Prostate gland (tissue), 2 donors: ENCODE results near the gene ZFP62. TPM values are rescaled to one million over a fixed set of nuclear protein-coding genes. Genes with fewer than 3 reads are reported as not detected.

ENCODE experiments used
- DNase-seq: peaks from one replicate; pipeline ENCODE4 v3.0.0-alpha.2; 2019; ENCODE audit warnings: low spot score
- H3K27ac ChIP-seq, 2 donors: fragments of 200-600 bp; sonication (generic); 2 replicates each; pipeline ENCODE4 v1.5.1; 2017 to 2019
- H3K27me3 ChIP-seq: fragments of 200-600 bp; sonication (generic); replicated peaks from 2 replicates; pipeline ENCODE4 v1.5.1; 2019; ENCODE audit not compliant: insufficient read depth
- H3K36me3 ChIP-seq, 2 donors: fragments of 200-600 bp; sonication (generic); 1 replicate in 1 of 2; 2 replicates in 1 of 2; pipeline versions ENCODE4 v1.5.1 to v1.8.1; 2017 to 2019
- H3K4me1 ChIP-seq: fragments of 200-600 bp; sonication (generic); replicated peaks from 2 replicates; pipeline ENCODE4 v1.5.1; 2019
- H3K4me3 ChIP-seq, 2 donors: fragments of 200-600 bp; sonication (generic); 2 replicates each; pipeline ENCODE4 v1.5.1; 2017 to 2019
- H3K9me3 ChIP-seq: fragments of 200-600 bp; sonication (generic); 2 replicates; pipeline ENCODE4 v1.5.1; 2017
- POLR2A ChIP-seq: fragments of 450-650 bp; IDR thresholded peaks from one replicate; pipeline ENCODE4 v1.6.1; 2016; ENCODE audit warnings: antibody characterized with exemption, mild to moderate bottlenecking
- POLR2AphosphoS5 ChIP-seq: sonication (generic); formaldehyde crosslinking; IDR thresholded peaks from one replicate; pipeline ENCODE4 v1.6.1; 2017; ENCODE audit warnings: antibody characterized with exemption
- WGBS: methylation state at CpG from one replicate; pipeline ENCODE4 v1.1.5; 2018; 5-methylcytosine and 5-hydroxymethylcytosine counted together
- intact Hi-C: fragments of 100-400 bp; cut with DNase I; formaldehyde crosslinking; loops from one replicate; pipeline ENCODE4 v1.14.2; 2022
- total RNA-seq, 2 donors: library from RNA; depleted of rRNA; stranded (reverse); fragments of >200 nt; gene quantifications; one replicate each; pipeline ENCODE4 v1.1.0, GENCODE V29; 2016
- TF ChIP-seq, protein P1 (sequence below), 4 experiments: fragments of 200-600 bp in 2 of 4; fragments of 450-650 bp in 2 of 4; sonication (generic) in 2 of 4; IDR thresholded peaks; 1 replicate in 3 of 4; 2 replicates in 1 of 4; pipeline ENCODE4 v1.5.1; 2016 to 2019; ENCODE audit warnings: antibody characterized with exemption in 4 of 4, mild to moderate bottlenecking in 2 of 4, moderate library complexity in 2 of 4

ZFP62 gene
- total RNA-seq, 2 donors from 2014 or later: 24.5 to 28.1 TPM

DNA sequence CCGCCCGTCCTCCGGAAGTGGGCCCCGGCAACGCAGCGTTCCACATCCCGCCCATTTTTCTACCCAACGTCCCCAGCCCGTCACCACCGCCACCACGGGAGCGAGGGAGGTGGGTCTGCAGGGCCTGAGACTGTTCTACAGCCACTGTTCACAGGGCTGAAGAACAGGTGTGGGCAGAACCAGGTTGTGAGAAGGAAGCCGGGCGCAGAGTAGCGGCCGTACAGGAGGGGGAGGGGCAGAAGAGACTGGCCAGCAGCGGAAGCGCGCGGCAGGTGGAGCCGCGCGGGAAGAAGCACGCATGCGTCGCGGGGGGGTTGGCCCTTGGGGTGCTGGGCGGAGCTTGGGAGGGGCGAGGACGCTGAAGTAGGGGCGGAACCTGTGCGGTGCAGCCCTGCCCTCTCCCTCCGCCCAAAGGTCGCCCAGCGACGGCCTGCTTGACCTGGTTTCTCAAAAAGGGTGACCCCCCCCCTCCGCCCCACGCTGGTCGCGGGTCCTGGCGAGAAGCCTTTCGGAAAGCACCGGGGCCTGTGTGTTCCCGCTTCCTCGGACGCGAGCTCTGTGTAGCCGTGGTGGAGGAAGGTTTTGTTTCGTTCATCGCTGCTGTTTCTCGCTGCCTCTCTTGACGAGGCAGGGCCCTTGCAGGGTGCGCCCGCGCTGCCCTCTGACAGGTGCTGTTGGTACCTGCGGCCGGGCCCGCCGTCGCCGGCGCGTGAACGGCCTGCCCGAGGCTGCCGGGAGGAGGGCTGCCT lies 50.7 kb downstream of the ZFP62 start:
- peak; percentile 85 for TF ChIP-seq POLR2AphosphoS5
- peak; percentile 72 for TF ChIP-seq POLR2A
- TF ChIP-seq, protein P1, sequence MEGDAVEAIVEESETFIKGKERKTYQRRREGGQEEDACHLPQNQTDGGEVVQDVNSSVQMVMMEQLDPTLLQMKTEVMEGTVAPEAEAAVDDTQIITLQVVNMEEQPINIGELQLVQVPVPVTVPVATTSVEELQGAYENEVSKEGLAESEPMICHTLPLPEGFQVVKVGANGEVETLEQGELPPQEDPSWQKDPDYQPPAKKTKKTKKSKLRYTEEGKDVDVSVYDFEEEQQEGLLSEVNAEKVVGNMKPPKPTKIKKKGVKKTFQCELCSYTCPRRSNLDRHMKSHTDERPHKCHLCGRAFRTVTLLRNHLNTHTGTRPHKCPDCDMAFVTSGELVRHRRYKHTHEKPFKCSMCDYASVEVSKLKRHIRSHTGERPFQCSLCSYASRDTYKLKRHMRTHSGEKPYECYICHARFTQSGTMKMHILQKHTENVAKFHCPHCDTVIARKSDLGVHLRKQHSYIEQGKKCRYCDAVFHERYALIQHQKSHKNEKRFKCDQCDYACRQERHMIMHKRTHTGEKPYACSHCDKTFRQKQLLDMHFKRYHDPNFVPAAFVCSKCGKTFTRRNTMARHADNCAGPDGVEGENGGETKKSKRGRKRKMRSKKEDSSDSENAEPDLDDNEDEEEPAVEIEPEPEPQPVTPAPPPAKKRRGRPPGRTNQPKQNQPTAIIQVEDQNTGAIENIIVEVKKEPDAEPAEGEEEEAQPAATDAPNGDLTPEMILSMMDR (IDR thresholded peaks at IDR 0.05): peak in 2 of 4 experiments; percentile 6 to 14
- H3K9me3 ChIP-seq: no peaks in the 10 kb centered on the region
- H3K36me3 ChIP-seq: no peaks in the 10 kb centered on the region
- under 1% methylated on average over 59 of the region's 66 CpGs for WGBS
- H3K27me3 ChIP-seq: no peaks in the 10 kb centered on the region
- H3K27ac ChIP-seq: peak overlapping the region; percentile 99
- H3K4me1 ChIP-seq: peaks cover 28% of the 10 kb centered on the region
- peak overlapping the region; percentile 49 to 71 for H3K4me3 ChIP-seq
- DNase-seq: peak; percentile 96
- intact Hi-C loops: no loop called here

DNA sequence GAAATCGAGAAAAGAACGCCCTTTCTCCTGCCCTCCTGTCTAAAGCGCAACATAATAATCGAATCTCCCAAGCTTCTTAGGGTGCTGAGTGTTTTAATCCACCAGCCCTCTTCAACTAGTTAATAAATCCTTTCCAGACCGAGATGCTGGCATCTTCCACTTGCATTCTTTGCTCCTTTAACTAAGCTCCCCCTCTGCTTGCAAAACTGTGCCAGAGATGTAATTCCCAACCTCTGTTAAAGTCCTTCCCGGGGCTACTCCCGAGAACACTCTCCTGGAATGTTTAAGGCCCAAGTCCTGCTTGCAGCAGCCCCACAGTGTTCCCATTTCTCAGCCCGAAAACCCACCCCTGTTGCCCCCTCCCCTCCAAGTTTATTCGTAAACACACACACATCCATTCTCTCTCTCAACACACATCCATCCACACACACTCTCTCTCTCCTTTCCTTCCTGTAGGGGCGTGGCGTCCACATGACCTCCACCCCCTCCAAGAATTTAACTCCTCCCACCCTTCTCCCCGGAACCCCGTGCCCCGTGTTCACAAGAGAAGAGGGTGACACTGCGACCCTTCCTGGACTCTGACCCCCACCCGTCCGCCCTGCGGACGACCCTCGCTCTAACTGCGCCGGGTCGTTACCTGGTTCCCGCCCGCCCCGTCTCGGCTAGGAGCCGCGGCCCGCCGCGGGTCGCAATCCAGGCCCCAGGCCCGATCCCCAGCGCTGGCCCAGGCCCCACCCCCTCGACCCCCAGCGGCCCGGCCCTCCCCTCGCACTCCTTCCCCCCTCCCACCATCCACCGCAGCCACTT lies 51.5 kb downstream of the ZFP62 start:
- WGBS: 2% methylated on average over 40 of the region's 40 CpGs
- peaks cover 28% of the 10 kb centered on the region for H3K4me1 ChIP-seq
- H3K36me3 ChIP-seq: no peaks in the 10 kb centered on the region
- peak; percentile 87 for DNase-seq
- H3K27ac ChIP-seq: peak overlapping the region; percentile 99
- no peaks in the 10 kb centered on the region for H3K27me3 ChIP-seq
- no peaks in the 10 kb centered on the region for H3K9me3 ChIP-seq
- TF ChIP-seq POLR2A (peak; percentile 65), POLR2AphosphoS5 (no peak)
- TF ChIP-seq, protein P1 (IDR thresholded peaks at IDR 0.05): peak in 1 of 4 experiments; percentile 22
- intact Hi-C loops: loop anchor here (10.0 kb wide), 1 partner anchor 435 kb away; the partner anchor contains the start of gene RACK1
- H3K4me3 ChIP-seq: peak overlapping the region; percentile 49 to 71

DNA sequence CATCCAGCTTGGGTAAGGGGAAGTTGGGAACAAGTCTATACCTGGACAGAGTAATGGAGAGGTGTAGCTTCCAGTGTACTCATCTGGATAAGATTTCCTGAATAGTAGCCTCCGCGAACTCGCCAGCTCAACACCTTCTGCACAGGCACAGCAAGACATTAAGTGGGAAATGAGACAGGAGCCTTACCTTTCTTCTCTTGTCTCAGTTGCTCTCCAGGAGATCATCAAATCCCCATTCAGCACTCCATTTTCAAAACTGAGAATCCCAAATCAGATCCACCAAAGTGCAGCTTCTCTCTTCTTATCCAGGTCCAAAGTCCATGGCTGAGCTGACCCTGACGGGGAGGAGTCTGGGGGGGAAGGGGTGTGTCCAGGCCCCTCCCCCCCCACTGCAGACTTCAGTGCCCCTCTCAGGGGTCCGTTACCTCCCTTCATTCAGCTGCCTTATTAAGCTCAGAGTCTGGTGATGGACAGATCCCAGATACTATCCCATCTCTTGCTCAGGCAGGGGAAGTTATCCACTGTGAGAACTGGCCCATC lies 52.5 kb downstream of the ZFP62 start:
- 59% methylated on average over 5 of the region's 5 CpGs for WGBS
- no peak for TF ChIP-seq POLR2A
- TF ChIP-seq, protein P1 (IDR thresholded peaks at IDR 0.05): no peak
- TF ChIP-seq POLR2AphosphoS5: no peak
- H3K27ac ChIP-seq: peak overlapping the region; percentile 99
- no peaks in the 10 kb centered on the region for H3K9me3 ChIP-seq
- peak overlapping the region in 1 of 2 donors; percentile 71 for H3K4me3 ChIP-seq
- no peak for DNase-seq
- H3K36me3 ChIP-seq: no peaks in the 10 kb centered on the region
- peaks cover 35% of the 10 kb centered on the region for H3K4me1 ChIP-seq
- intact Hi-C loops: loop anchor here (10.0 kb wide), 1 partner anchor 436 kb away; the partner anchor contains the start of gene RACK1
- H3K27me3 ChIP-seq: no peaks in the 10 kb centered on the region

DNA sequence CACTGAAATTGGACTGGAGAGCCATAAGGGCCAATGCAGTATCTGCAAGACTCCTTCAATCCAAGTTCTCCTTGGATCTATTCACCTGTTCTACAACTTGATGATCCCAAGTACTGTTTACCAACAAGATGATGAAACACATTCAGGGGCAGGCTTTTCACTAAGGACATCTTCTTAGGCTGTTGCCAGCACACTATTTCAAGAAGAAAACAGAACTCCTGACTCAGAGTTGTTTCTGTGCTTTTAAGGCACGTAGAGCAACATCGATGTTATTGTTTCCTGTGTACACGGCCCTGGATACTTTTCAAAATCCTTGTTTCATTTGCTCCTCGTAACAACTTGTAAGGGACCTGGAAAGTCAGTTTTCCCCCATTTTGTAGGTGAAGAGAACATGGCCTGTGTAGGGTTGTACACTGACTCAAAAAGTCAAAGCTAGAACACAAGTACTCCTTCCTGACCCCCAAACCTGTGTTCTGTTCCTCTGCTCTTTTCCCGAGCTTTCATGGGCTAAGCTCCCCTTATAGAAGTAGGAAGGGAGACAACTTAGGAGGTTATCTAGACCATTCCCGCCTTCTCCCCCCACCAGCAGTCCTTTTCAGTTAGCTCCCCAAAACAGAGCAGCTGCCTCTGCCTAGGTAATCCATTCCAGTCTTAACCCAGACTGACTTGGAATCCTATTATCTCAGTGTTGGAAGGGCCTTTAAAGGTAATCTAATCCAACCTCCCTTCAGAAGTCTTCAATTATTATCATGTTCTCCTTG lies 53.2 kb downstream of the ZFP62 start:
- Histone ChIP-seq H3K4me1 (peaks cover 41% of the 10 kb centered on the region), H3K27me3 (no peaks in the 10 kb centered on the region), H3K4me3 (peak overlapping the region in 1 of 2 donors; percentile 14), H3K9me3 (no peaks in the 10 kb centered on the region), H3K36me3 (no peaks in the 10 kb centered on the region), H3K27ac (peak overlapping the region; percentile 99)
- intact Hi-C loops: loop anchor here (10.0 kb wide), 1 partner anchor 437 kb away; the partner anchor contains the start of gene RACK1
- peak; percentile 8 for TF ChIP-seq POLR2AphosphoS5
- no peak for TF ChIP-seq POLR2A
- WGBS: 24% methylated on average over 6 of the region's 6 CpGs
- DNase-seq: no peak
